HG03196 (cell line): ENCODE results near the gene DENND1A.
"Not testable (repeated sequence)": the region's sequence is repeated elsewhere in the genome, so short reads cannot be mapped to it uniquely, and the experiment has no call there.

ENCODE experiments used
- ATAC-seq: cut with Tn5 transposase; IDR thresholded peaks from one replicate; pipeline ENCODE4 v1.9.1; 2021; ENCODE audit not compliant: unreplicated experiment

The DENND1A gene

DNA sequence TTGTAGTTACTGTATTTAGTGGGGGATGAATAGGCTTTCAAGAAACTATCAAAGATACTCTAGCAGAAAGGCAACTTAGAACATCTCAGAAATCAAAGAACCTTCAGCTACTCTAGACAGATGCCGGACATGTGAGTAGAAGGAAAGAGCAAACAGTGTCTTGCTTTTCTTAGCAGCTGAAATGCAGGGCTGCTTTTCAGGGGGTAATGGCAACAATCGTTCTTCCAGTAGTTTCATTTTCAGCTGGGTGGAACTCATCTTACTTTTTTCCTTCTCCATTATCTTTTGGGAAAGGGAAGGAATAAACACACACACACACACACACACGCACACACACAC, 292.4 kb downstream of the DENND1A start:
- no peak for ATAC-seq

DNA sequence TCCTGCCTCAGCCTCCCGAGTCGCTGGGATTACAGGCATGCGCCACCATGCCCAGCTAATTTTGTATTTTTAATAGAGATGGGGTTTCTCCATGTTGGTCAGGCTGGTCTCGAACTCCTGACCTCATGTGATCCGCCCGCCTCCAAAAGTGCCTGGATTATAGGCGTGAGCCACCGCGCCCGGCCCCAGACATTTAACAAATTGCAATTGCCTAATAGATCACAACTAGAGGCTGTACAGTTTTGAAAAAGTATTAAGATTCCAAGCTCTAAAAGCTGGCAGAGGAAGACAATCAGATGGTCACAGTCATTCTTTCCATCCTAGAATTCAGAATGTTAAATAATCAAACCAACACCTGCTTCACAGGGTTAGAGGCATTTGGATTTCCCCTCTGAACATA, 293.1 kb downstream of the DENND1A start:
- not testable (repeated sequence) for ATAC-seq

DNA sequence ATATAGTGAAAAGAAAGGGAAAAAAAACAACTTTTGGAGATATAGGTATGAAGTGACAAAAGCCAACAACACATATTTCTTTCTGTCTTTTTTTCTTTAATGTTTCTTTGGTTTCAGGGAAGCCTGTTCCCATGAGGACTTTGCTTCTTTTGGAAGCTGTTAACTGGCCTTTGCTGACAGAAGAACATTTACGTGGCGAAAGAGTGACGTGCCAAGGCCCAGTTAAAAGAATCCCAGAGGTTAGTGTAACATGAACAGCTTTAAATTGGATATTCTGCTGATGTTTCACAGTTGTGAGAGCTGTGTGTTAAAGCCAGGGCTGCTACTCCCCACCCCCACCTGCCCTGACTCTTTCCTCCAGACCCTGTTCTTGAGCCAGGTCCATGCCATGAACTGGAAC, 298.1 kb downstream of the DENND1A start:
- ATAC-seq = no peak

DNA sequence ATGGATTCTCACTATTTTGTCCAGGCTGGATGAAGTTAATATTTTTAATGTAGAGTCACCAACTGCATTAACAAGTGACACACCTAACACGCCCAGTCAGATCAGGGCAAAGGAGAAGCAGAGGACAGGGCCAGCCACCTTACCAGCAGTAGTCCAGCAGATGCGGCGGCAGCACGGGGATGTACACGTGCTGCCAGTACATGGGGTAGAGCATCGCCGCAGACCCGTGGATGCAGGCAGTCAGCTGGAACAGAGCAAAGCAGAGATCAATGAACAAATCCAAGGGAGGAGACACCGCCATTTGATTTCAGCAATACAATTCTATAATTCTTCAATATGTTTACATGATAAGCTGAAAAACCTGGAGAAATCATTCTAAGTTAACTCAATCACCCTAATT, 299.7 kb downstream of the DENND1A start:
- no peak for ATAC-seq

DNA sequence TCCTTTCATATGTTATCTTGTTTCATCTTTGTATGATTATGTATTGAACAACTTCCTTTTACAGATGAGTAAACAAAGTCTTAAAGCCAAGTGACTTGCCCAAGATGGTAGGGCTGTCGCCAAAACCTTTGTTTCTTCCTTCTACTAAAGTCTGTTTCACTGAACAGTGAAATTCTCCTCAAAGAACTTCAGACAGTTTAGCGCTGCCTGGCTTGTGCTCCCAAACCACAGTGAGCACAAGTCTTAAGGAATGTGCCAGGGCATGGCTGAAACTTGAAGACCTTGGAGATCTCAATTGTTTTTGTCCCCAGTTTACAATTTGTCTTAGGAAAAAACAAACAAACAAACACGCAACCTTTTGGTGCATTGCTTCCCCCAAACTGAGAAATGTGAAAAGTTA, 300.4 kb downstream of the DENND1A start:
- no peak for ATAC-seq

DNA sequence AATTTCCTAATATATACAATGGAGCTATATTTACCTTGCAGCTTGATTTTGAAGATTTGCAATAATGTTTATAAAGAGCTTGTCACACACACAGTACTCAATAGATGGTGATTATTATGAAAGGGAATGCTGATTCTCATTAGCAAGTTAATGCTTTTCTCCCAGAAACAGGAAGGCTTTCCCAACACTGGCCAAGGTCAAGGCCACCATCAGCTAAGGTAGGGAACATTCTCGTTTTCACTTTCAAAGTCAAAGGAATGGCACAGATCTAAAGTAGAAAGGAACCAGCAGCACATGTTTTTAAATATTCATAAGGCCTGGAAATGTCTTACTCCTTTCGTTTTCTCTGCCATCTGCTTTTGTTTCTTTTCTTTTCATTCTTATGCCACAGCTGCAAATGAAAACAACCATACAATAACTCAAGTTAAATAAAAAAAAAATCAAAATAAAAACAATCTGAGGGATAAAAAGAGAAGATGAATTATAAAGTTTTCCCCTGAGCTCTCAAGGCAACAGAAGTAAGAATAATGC, 307.1 kb downstream of the DENND1A start:
- ATAC-seq = no peak

DNA sequence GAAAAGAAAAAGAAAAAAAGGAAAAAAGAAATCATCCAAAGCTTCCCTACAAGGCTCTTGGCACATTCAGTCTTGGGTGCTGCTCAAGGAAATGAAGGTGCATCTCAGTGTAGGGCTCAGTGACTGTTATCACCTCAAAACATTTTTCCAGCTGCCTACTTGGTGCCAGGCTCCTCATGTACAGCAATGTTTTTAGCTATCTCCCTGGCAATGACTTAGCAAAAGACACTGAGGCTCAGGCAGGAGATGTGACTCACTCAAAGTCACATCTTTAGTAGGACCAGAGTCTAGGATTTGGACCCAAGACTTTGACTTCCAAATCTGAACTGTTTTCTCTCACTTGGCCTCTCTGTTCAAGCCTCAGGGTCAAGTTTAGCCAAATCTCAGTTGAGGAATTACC, 309.7 kb downstream of the DENND1A start:
- no peak for ATAC-seq

DNA sequence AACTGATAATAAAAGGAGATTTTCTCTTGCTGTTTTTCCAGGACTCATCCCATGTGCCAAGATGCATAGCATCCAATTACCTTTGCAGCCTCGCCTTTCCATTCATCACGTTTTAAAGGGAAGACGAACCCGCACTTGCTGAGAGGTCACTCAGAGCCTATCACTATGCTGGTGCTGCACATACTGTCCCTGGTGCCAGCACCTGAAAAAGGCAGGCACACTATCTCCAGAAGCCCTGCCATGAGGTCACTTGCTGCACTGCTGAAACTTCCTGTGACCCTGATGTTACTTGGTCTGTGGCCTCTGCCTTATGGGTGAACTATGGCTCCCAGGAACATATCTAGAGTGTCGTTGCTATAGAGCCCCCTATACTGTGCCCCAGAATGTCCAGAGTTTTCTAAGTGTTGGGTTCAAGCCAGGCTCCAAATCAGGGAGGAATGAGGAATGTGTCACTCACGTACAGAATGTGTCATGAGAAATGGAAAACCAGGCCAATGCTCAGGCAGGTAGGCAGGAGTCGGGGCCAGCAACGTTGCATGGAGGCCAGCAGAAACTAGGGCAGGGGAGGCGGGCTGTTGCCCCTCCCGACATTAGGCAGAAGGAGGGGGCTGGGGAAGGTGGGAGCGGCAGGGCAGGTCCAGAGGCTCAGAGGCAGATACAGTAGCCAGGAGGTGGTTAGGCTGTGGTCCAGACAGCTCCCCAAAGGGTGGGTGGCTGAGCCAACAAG, 311.8 kb downstream of the DENND1A start:
- ATAC-seq = no peak

DNA sequence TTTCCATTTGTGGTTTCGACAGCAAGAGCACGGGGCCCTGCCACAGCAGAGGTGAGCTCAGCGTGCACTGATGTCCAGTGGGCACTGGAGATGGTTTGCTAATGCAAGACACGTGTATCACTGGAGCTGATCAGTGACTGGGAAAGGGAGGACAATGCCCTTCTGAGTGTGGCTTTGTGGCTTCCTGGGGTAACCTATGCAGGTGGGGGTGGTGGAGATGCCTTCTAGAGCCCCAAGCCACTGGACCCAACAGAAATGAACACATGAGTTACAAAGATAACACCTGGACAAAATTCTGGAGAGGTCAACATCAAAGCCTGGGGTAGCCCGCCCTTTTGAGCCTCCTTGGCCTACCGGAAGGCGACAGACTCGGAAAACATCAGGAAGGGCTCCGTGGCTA, 312.6 kb downstream of the DENND1A start:
- no peak for ATAC-seq

DNA sequence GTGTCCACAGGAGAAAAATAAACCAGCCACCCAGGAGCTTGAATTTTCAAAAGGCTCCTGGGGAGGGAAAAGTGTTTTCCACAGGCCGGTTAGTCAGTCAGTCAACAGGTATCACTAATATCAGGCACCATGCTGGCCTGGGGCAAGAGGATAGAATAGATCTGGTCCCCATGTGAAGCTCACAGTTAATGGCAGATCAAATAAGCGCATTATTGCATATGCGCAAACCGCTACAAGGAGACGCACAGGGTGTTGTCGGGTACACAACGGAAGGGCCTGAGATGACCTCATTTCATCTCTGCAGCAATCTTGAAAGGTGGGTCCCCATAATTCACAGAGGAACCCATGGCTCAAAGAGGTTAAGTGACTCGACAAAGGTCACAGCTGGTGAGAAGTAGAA, 313.2 kb downstream of the DENND1A start:
- no peak for ATAC-seq

DNA sequence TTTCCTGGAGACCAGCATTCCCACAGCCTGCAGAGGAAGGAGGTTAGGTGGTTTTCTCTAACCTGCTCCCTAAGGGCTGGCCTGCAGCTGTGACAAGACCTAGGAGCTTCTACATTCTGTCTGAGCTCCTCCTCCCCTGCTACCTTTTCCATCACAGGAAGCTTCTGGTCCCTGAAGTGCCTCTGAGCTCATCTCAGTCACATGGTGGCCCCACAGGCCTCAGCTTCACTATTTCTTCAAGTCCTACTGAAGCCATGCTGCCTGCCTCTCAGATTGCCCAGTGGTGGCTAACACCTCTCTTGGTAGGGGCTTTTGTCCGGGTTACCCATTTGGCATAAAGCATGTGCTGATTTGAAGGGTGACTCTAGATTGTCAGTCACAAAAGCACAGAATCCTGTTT, 314.5 kb downstream of the DENND1A start:
- no peak for ATAC-seq

DNA sequence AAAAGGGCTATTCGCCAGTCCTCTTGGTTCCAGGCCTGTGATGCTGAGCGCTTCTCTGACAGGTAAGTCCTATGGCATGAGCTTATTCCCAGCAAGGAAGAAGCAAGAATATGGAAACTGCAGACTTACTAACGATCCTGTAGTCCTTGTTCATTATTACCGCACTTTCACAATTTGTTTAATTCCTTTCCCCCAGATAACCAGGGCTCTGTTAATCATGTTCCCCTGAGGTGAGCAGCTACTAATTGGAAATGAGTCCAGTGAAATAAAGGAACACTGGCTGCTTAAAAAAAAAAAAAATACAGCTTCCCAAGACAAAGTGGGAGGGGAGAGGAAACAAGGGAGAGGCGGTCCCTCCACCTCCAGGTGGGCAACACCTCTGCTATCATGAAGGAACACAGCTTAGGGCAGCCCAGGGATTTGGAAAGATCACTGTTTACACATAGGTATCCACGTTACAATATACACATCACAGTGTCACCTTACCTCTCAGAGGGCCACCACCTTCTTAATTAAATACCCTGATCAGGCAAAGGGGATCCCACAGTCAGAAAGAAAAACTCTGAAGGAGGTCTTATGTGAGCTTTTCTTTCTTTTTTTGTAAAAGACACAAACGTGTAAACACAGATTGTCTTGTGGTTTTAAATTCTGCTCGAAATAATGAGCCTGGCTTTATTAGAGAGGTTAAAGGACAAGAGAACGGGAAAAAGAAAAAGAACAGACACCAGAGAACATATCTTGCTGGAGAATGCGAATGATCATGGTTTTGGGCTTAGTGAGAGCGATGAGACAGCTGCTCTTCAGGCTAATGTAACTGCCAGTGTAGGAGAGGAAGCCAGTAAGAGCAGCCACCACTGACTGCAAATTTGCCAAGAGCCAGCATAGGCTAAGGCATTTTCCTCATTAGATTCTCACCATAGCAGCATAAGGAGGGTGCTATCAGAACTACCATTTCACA, 315.3 kb downstream of the DENND1A start:
- ATAC-seq = no peak

DNA sequence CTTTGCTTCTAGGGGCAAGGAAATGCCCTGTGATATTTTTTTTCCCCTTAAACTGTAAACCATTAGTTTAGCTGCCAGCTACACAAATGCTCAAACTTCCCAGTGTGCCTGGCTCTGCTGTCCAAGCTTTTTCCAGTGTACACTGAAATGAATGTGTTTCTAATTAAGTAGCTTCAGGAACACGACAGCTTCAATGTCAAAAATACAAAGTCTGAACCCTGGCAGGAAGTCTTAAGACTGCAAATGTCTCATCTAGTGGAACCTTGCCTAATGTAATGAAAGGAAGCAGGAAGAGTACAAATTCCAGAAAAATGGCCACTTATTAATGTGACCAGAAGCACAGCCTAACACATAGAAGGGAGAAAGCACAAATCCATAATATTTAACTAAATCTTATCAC, 318.7 kb downstream of the DENND1A start:
- ATAC-seq = no peak

DNA sequence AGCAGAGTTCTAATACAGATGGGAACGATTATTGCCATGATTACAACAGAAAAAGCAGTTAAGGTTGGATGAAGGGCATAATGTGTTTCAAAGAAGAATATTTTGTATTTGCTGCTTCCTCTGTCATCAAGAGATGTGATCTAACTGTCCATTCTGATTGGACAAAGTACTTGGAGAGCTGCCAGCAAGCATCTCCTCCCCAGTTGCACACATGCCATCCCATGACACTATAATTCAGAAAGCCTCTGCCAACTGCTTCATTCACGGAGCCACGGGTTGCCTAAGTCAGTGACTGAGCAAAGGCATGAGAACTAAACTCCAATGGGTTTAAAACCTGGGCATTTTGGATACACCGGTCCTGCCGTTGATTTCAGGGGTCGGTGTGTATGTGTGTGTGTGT, 320.1 kb downstream of the DENND1A start:
- ATAC-seq = no peak

DNA sequence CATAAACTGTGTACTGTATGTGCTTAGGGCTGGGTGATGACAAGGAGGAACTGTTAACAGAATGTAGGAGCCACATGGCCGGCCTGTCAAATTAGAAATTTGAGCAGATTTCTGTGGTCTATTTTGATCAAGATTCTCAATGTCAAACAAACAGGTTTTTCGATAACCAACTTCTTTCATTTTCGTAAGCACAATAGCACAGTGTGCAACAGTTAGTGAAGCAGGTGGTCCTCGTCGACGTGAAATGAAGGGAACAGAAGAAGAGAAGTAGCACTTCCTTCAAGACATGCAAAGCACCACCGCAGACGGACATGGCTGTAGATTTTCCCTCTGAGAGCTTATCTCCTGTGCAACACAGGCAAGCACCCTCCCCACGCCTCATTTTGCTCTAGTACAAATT, 321.8 kb downstream of the DENND1A start:
- peak; percentile 77 for ATAC-seq

DNA sequence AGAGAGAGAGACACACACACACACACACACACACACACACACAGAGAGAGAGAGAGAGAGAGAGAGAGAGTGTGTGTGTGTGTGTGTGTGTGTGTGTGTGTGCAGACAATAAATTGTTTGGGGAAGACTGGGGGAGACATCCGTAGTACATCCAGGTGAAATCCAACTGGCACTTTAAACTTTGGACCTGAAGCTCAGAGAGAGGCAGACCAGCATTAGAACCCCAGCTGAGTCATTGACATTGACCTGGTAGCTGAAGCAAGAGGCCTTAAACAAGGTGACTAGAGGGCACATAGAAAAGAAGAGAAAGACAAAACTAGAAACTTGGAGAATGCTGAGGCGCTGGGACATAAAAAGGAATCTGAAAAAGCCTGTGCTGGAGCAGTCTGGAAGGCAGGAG, 322.4 kb downstream of the DENND1A start:
- no peak for ATAC-seq

DNA sequence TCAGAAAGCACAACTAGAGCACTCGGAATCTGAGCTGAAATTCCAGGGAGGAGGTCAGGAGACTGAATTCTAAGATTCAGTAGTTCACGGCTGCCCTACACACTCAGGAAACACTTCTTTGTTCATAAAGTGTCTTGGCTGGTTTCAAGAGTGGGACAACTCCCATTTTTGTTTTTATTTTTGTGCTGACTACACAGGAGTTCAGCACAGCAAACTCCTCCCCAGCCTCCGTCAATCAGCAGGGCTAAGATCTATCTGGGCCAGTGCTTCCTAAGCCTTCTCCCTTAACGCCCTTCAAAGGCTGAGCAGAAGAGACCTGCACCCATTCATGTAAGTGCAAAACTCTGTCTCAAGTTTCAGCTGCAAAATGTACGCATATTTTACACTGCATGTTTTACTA, 323.8 kb downstream of the DENND1A start:
- no peak for ATAC-seq

DNA sequence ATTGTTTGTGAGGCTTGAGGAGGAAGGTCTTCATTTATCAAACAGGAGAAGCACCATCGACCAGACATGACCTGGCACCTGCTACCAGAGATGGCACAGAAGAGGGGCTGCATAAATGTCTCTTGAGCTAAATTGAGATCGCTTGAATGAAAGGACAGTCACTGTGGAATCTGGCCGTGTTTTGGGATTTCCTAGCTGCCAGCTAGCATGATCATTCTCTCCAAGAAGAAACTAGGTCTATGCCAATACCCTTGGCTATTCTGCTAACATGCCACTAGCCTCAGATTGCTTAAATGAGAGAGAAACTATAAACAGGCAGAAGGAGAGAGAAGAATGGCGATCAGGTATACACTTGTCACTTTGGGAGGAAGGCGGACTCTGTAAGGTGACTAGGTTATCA, 324.6 kb downstream of the DENND1A start:
- ATAC-seq = no peak

DNA sequence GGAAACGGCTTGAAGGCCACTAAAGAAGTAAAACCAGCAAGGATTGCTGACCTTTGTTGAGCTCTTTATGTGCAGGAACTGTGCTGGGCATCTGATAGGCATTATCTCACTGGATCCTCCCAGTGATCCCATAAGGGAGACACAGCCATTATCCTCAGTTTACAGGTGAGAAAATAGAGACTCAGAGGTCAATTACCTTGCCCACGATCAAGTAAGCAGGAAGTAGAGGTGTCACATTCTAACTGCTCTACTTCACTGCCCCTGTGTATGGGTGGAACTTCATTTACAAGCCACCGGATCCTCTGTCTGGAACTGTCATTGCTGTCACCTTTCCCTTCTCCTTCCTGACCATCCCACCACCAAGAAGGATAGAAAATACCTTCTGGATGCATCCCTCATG, 325.1 kb downstream of the DENND1A start:
- no peak for ATAC-seq

DNA sequence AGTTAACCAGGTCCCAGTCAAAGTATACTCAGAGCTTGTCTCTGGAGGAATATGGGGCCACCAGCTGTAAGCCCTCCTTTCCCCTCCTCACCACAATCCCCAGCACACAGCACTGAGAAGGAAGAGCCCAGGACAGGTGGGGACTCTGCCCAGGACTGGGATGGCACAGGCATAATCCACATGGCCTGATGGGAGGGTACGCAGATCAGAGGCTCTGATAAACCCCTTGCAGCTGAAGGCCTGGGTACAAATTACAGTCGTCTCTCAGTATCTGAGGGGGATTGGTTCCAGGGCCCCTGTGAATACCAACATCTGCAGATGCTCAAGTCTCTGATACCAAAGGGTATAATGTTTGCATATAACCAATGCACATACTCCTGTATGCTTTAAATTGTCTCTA, 328.1 kb downstream of the DENND1A start:
- ATAC-seq = no peak

DNA sequence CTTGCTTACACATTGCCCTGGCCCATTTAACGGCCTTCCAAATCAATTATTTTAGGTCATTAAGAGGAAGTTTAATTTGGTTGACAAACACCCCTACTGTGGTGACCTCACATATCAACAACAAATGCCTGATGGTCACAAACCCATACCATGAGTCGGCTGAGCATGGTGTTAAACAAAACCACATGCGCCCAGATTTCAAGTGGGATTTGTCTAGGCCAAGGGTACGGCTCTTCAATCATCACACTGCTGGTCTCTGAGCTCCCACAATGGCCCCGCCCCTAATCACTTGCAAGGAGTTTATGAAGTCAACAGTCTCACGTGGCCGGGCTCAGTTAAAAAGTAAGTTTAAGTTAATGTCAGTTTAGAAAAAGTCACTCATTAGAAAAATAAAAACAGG, 330.1 kb downstream of the DENND1A start:
- no peak for ATAC-seq

DNA sequence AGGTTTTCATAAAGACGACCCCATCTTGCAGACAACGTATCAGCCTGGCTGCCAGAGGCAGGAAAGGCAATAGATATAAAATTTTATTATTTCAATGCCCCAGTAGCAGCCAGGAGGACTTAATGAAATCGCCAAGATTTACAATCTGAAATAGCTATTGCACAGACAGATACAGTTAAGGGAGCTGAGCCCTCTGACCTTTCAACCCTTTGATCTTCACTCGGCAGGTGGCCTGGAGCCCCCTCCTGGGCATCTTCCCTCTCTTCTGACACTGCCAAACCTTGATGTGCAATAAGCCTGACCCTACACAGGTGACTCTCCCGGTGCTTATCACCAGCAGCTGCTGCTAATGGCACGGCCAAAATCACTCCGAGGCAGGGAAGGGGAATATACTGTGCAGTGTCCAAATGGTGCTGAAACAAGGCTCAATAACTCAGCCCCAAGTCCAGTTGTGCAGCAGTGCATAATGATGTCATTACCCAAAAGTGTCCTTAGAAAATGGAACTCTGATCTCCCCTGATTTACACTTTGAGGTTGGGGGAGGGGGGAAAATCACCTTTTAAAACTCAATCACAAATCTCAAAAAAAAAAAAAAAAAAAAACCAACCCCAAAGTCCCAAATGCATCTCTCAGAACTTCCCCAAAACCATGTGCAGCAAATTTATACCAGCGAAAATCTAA, 331.9 kb downstream of the DENND1A start:
- ATAC-seq = no peak
